ENCODE measurements around the gene UBL4B. TPM values are rescaled to one million over a fixed set of nuclear protein-coding genes. Genes with fewer than 3 reads are reported as not detected.

Gene UBL4B
- total RNA-seq, 1 donor from 2014 or later, result not detected

DNA sequence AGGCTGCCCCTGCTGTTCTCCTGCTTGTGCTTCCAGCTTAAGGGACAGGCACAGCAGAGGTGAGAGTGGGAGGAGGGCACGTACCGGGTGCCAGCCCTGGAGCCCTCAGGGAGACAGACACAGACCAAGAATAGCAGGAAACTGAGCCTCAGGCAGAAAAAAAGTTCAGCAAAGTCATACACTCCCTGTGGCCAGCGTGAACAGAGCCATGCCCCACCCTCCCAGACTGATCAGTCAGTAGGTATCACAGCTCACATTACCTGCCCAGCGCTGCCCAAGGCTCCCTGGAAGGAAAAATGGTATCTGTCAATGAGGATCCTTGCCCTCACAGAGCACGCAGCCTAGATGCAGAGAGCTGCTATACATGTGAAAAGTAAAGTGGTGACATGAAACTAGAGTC lies 1.3 kb downstream of the UBL4B start:
- TF ChIP-seq, protein P1, sequence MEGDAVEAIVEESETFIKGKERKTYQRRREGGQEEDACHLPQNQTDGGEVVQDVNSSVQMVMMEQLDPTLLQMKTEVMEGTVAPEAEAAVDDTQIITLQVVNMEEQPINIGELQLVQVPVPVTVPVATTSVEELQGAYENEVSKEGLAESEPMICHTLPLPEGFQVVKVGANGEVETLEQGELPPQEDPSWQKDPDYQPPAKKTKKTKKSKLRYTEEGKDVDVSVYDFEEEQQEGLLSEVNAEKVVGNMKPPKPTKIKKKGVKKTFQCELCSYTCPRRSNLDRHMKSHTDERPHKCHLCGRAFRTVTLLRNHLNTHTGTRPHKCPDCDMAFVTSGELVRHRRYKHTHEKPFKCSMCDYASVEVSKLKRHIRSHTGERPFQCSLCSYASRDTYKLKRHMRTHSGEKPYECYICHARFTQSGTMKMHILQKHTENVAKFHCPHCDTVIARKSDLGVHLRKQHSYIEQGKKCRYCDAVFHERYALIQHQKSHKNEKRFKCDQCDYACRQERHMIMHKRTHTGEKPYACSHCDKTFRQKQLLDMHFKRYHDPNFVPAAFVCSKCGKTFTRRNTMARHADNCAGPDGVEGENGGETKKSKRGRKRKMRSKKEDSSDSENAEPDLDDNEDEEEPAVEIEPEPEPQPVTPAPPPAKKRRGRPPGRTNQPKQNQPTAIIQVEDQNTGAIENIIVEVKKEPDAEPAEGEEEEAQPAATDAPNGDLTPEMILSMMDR (IDR thresholded peaks at IDR 0.05; ENCODE audit: insufficient read depth, low read length, poor library complexity, severe bottlenecking), result no peak
- Histone ChIP-seq H3K36me3 (ENCODE audit: control insufficient read depth, insufficient read depth, low read length) (no peaks in the 10 kb centered on the region), H3K4me3 (ENCODE audit: low read depth, low read length) (no peak overlapping the region), H3K27me3 (ENCODE audit: control insufficient read depth, insufficient read depth, low read length) (peaks cover 46% of the 10 kb centered on the region)
- DNase-seq (ENCODE audit: low read depth), result no peak

DNA sequence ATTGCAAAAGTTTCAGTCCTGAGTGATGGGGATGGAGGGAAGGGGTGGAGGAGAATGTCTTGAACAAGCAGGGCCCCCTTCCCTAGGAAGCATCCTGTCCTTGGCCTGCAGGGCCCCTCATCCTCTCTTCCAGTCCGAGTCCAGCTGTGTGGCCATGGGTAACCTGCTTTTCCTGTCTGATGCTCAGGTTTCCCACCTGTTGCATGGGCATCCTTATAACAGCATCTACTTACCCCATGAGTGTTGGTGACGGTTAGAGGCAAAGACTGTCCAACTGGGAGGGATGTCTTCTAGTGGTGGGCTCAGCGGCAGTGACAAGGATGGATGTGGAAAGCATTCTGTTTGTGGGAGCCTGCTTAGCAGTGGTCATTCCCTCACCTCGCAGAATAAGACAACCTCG lies 1.9 kb downstream of the UBL4B start:
- no peak for DNase-seq (ENCODE audit: low read depth)
- H3K36me3 ChIP-seq (ENCODE audit: control insufficient read depth, insufficient read depth, low read length), result no peaks in the 10 kb centered on the region
- TF ChIP-seq, protein P1 (IDR thresholded peaks at IDR 0.05; ENCODE audit: insufficient read depth, low read length, poor library complexity, severe bottlenecking), result no peak
- H3K4me3 ChIP-seq (ENCODE audit: low read depth, low read length), result no peak overlapping the region
- H3K27me3 ChIP-seq (ENCODE audit: control insufficient read depth, insufficient read depth, low read length), result peaks cover 43% of the 10 kb centered on the region

DNA sequence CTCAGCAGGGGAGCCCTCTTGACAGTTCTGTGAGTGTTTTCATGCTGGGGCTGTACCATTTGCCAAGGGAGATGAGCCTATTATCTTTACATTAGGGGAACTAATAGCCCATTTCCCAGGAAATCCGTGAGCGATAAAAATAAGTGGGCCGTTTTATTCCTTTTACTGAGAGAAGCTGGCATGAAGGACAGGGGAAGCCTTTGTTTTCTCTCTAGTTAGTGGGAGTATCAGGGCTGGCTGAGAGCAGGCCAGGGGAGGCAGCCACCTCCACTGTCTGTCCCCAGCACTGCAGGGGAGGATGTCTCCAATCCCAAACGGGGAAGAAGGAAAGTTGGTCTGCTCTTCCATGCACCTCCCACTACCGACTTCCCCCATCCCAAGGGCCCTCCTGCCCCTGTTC lies 2.5 kb downstream of the UBL4B start:
- Histone ChIP-seq H3K36me3 (ENCODE audit: control insufficient read depth, insufficient read depth, low read length) (no peaks in the 10 kb centered on the region), H3K4me3 (ENCODE audit: low read depth, low read length) (no peak overlapping the region), H3K27me3 (ENCODE audit: control insufficient read depth, insufficient read depth, low read length) (peaks cover 43% of the 10 kb centered on the region)
- no peak for DNase-seq (ENCODE audit: low read depth)
- TF ChIP-seq, protein P1 (IDR thresholded peaks at IDR 0.05; ENCODE audit: insufficient read depth, low read length, poor library complexity, severe bottlenecking), result no peak

DNA sequence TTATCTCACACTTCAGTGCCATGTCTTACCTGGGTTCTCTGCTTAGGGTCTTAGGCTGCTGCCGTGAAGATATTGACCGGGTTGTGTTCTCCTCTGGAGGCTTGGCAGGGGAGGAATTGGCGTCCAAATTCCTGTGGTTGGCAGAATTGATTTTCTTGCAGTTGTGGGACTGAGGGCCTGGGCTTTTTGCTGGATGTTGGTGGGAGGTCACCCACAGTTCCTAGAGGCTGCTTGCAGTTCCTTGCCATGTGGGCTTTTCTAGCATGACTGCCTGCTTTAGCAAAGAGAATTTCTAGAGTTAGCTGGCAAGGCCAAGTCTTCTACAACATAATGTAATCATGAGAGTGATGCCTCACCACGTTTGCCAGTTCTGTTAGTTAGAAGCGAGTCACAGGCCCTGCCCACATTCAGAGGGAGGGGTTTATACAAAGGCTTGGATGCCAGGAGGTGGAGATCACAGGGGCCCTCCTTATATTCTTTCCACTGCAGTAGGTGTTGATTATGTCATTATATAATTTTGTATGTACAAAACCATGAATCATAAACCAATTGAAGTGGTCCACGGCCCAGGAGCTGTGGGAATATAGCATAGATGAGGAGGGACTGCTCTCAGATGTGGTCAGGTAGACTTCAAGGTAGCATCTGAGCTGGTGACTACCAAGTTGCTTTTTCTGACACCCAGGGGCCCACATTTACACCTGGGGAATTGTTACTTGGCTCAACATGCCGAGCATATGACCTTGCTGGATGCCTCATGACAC lies 6.6 kb downstream of the UBL4B start:
- TF ChIP-seq, protein P1 (IDR thresholded peaks at IDR 0.05; ENCODE audit: insufficient read depth, low read length, poor library complexity, severe bottlenecking), result no peak
- DNase-seq (ENCODE audit: low read depth), result no peak
- peaks cover 27% of the 10 kb centered on the region for H3K27me3 ChIP-seq (ENCODE audit: control insufficient read depth, insufficient read depth, low read length)
- H3K4me3 ChIP-seq (ENCODE audit: low read depth, low read length), result no peak overlapping the region
- H3K36me3 ChIP-seq (ENCODE audit: control insufficient read depth, insufficient read depth, low read length), result no peaks in the 10 kb centered on the region

DNA sequence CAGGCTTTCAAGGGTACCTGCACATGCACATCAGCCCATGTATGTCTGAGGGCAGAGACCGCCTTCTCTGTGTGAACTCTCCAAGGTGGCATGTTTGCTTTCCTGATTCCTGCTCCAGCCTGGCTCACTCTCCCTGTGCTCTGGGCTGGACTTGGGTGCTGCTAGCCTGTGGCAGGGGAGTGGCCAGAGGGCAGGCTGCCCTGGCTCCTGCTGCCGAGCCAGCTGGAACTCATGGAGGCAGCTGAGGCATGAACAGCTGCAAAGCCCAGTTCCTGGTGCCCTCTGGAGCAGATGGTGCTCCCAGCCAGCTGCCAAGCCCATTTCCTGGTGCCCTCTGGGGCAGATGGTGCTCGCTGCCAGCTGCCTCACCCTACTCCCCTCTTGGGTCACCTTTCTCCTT lies 7.6 kb downstream of the UBL4B start:
- no peak for DNase-seq (ENCODE audit: low read depth)
- TF ChIP-seq, protein P1 (IDR thresholded peaks at IDR 0.05; ENCODE audit: insufficient read depth, low read length, poor library complexity, severe bottlenecking), result no peak

More for the DNA sequence above, 7.6 kb downstream of the UBL4B start:
- H3K36me3 ChIP-seq (ENCODE audit: control insufficient read depth, insufficient read depth, low read length), result no peaks in the 10 kb centered on the region
- peaks cover 16% of the 10 kb centered on the region for H3K27me3 ChIP-seq (ENCODE audit: control insufficient read depth, insufficient read depth, low read length)
- H3K4me3 ChIP-seq (ENCODE audit: low read depth, low read length), result no peak overlapping the region

Data from kidney epithelial cell (primary cell).